Activated CD8-positive, alpha-beta memory T cell treated with anti-CD3 and anti-CD28 coated beads for 48 hours (primary cell): ENCODE data around the gene LGALS12.
"Not testable (repeated sequence)": the region's sequence is repeated elsewhere in the genome, so short reads cannot be mapped to it uniquely, and the experiment has no call there.

Experiments used
- DNase-seq, 3 experiments: peaks; one replicate each; pipeline ENCODE4 v3.0.0-alpha.2; 2020; ENCODE audit warnings: low read depth in 2 of 3, low spot score in 2 of 3

LGALS12 gene

GRCh38 chr11:63532799-63533475, 27.1 kb downstream of the LGALS12 start:
- DNase-seq: no peak

- DNase-seq: no peak
Measured at GRCh38 chr11:63534076-63534475, 28.2 kb downstream of the LGALS12 start.

GRCh38 chr11:63534895-63535461, 29.1 kb downstream of the LGALS12 start:
- no peak for DNase-seq

- no peak for DNase-seq
Measured at GRCh38 chr11:63535734-63536133, 29.9 kb downstream of the LGALS12 start.

GRCh38 chr11:63536669-63537292, 30.9 kb downstream of the LGALS12 start, which contains the start of gene PLAAT4:
Gene PLAAT4, plus strand, starts transcription at chr11:63536808. Its CDS starts 61 bp downstream, at chr11:63536869.
- DNase-seq: no peak

- no peak for DNase-seq
Measured at GRCh38 chr11:63537293-63538101, 31.6 kb downstream of the LGALS12 start.

GRCh38 chr11:63542506-63542905, 36.6 kb downstream of the LGALS12 start:
- DNase-seq: not testable (repeated sequence)

GRCh38 chr11:63543711-63544110, 37.8 kb downstream of the LGALS12 start:
- DNase-seq: no peak

GRCh38 chr11:63547061-63547460, 41.2 kb downstream of the LGALS12 start:
- DNase-seq: no peak

GRCh38 chr11:63548178-63548577, 42.3 kb downstream of the LGALS12 start:
- DNase-seq: no peak

- no peak for DNase-seq
Measured at GRCh38 chr11:63549411-63549810, 43.5 kb downstream of the LGALS12 start.

GRCh38 chr11:63550156-63550700, 44.3 kb downstream of the LGALS12 start:
- DNase-seq: not testable (repeated sequence)

GRCh38 chr11:63551091-63551888, 45.4 kb downstream of the LGALS12 start:
- DNase-seq: no peak

GRCh38 chr11:63551889-63552266, 46.0 kb downstream of the LGALS12 start:
- no peak for DNase-seq

- DNase-seq: no peak
Measured at GRCh38 chr11:63552921-63553320, 47.0 kb downstream of the LGALS12 start.

GRCh38 chr11:63553759-63554158, 47.9 kb downstream of the LGALS12 start:
- DNase-seq: no peak

GRCh38 chr11:63554877-63555223, 49.0 kb downstream of the LGALS12 start:
- no peak for DNase-seq

- DNase-seq: no peak
Measured at GRCh38 chr11:63556404-63557013, 50.6 kb downstream of the LGALS12 start.

- DNase-seq: no peak
Measured at GRCh38 chr11:63557570-63557969, 51.7 kb downstream of the LGALS12 start.

GRCh38 chr11:63558459-63559157, 52.7 kb downstream of the LGALS12 start:
- no peak for DNase-seq
